NCI-H1105 treated with DMSO at 0.1 percent for 48 hours (cell line): ENCODE results near the gene LCA5L.
"Not testable (repeated sequence)": the region's sequence is repeated elsewhere in the genome, so short reads cannot be mapped to it uniquely, and the experiment has no call there.

Experiments
- DNase-seq: peaks from one replicate; lab custom pipeline; 2025; lab: John Stamatoyannopoulos, UW

Gene LCA5L

GRCh38 chr21:39387461-39388037 is 58.0 kb downstream of the LCA5L start:
- peak; percentile 93 for DNase-seq

GRCh38 chr21:39386899-39387298 is 58.7 kb downstream of the LCA5L start:
- no peak for DNase-seq

GRCh38 chr21:39386194-39386593 is 59.4 kb downstream of the LCA5L start:
- peak; percentile 46 for DNase-seq

- peak; percentile 74 for DNase-seq
Observed at GRCh38 chr21:39385299-39386145, 60.1 kb downstream of the LCA5L start.

- no peak for DNase-seq
Observed at GRCh38 chr21:39384674-39385298, 60.8 kb downstream of the LCA5L start.

- not testable (repeated sequence) for DNase-seq
Observed at GRCh38 chr21:39382096-39382495, 63.5 kb downstream of the LCA5L start.

GRCh38 chr21:39381009-39381408 is 64.6 kb downstream of the LCA5L start:
- peak; percentile 34 for DNase-seq

- peak; percentile 85 for DNase-seq
Observed at GRCh38 chr21:39379986-39380891, 65.3 kb downstream of the LCA5L start.

GRCh38 chr21:39377444-39378050 is 68.0 kb downstream of the LCA5L start:
- no peak for DNase-seq

GRCh38 chr21:39375446-39375845 is 70.1 kb downstream of the LCA5L start:
- no peak for DNase-seq

- no peak for DNase-seq
Observed at GRCh38 chr21:39374046-39374445, 71.5 kb downstream of the LCA5L start.

GRCh38 chr21:39373634-39374033 is 71.9 kb downstream of the LCA5L start:
- DNase-seq, result no peak

GRCh38 chr21:39369896-39370288 is 75.7 kb downstream of the LCA5L start:
- DNase-seq, result not testable (repeated sequence)

- DNase-seq, result no peak
Observed at GRCh38 chr21:39367783-39368182, 77.8 kb downstream of the LCA5L start.

- no peak for DNase-seq
Observed at GRCh38 chr21:39366563-39366962, 79.0 kb downstream of the LCA5L start.

- no peak for DNase-seq
Observed at GRCh38 chr21:39364949-39365348, 80.6 kb downstream of the LCA5L start.

GRCh38 chr21:39363607-39364555 is 81.7 kb downstream of the LCA5L start:
- DNase-seq, result no peak

GRCh38 chr21:39362733-39363132 is 82.8 kb downstream of the LCA5L start:
- no peak for DNase-seq

- no peak for DNase-seq
Observed at GRCh38 chr21:39359382-39359781, 86.2 kb downstream of the LCA5L start.
